ENCODE measurements around the gene EEA1. TPM values are rescaled to one million over a fixed set of nuclear protein-coding genes. Genes with fewer than 3 reads are reported as not detected.

EEA1 gene
- total RNA-seq, 6 donors from 2014 or later, result 10.2 to 33.5 (median 22.8) TPM

DNA sequence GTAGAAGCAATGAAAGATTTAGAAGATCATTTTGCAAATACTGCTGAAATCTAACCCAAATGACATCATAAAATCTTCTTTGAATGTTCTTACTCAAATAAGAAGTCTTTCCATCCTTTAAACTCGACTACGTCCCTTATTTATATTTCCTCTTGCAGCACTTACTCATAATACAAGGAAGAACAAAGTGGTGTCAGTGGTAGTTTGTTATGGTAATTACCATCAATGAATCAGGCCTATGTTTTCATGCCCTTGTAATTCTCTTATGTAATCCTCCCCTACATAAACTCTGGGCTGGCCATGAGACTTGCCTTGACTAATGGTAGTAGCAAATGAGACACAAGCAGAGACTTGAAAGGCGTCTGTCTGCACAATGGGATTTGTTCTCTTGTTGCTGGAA lies 17.0 kb downstream of the EEA1 start:
- H3K4me1 ChIP-seq, result peaks cover 0 to 3% (median 0%) of the 10 kb centered on the region in 4 donors
- peak in 1 of 2 donors; percentile 53 for ATAC-seq (ENCODE audit: low FRiP score in 2 of 2)
- TF ChIP-seq, protein P1, sequence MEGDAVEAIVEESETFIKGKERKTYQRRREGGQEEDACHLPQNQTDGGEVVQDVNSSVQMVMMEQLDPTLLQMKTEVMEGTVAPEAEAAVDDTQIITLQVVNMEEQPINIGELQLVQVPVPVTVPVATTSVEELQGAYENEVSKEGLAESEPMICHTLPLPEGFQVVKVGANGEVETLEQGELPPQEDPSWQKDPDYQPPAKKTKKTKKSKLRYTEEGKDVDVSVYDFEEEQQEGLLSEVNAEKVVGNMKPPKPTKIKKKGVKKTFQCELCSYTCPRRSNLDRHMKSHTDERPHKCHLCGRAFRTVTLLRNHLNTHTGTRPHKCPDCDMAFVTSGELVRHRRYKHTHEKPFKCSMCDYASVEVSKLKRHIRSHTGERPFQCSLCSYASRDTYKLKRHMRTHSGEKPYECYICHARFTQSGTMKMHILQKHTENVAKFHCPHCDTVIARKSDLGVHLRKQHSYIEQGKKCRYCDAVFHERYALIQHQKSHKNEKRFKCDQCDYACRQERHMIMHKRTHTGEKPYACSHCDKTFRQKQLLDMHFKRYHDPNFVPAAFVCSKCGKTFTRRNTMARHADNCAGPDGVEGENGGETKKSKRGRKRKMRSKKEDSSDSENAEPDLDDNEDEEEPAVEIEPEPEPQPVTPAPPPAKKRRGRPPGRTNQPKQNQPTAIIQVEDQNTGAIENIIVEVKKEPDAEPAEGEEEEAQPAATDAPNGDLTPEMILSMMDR (IDR thresholded peaks at IDR 0.05), result no peak
- TF ChIP-seq POLR2A (IDR thresholded peaks at IDR 0.05), result no peak
- TF ChIP-seq POLR2AphosphoS5 (IDR thresholded peaks at IDR 0.05), result no peak
- no peak for TF ChIP-seq EP300 (IDR thresholded peaks at IDR 0.05)
- H3K27me3 ChIP-seq, result no peaks in the 10 kb centered on the region
- H3K27ac ChIP-seq, result no peak overlapping the region
- no peaks in the 10 kb centered on the region for H3K36me3 ChIP-seq
- no peaks in the 10 kb centered on the region for H3K9me3 ChIP-seq
- WGBS, 2 donors, result 73 to 84% methylated on average over 3 of the region's 3 CpGs
- no peak overlapping the region for H3K4me3 ChIP-seq
- DNase-seq, result no peak

DNA sequence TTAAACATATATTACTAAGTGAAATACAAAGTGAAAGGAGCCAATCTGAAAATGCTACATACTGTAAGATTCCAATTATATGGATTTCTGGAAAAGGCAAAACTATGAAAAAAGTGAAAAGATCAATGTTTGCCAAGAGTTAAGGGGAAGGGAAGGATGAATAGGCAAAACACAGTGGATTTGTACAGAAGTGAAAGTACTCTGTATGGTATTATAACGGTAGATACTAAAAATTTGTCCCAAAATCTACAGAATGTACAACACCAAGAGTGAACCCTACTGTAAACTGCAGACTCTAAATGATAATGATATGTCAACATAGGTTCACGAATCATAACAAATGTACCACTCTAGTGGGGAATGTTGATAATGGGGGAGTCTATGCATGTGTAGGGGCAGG lies 17.8 kb downstream of the EEA1 start:
- no peak for DNase-seq
- WGBS, 2 donors, result 74 to 78% methylated on average over 2 of the region's 2 CpGs
- H3K4me3 ChIP-seq, result no peak overlapping the region
- TF ChIP-seq, protein P1 (IDR thresholded peaks at IDR 0.05), result no peak
- no peak for TF ChIP-seq POLR2A (IDR thresholded peaks at IDR 0.05)
- no peak for TF ChIP-seq EP300 (IDR thresholded peaks at IDR 0.05)
- TF ChIP-seq POLR2AphosphoS5 (IDR thresholded peaks at IDR 0.05), result no peak
- peak in 1 of 2 donors; percentile 42 for ATAC-seq (ENCODE audit: low FRiP score in 2 of 2)
- H3K9me3 ChIP-seq, result no peaks in the 10 kb centered on the region
- no peaks in the 10 kb centered on the region for H3K36me3 ChIP-seq
- peak overlapping the region in 1 of 4 donors; percentile 52 for H3K27ac ChIP-seq
- H3K4me1 ChIP-seq, result peaks cover 0 to 3% (median under 1%) of the 10 kb centered on the region in 4 donors
- no peaks in the 10 kb centered on the region for H3K27me3 ChIP-seq

DNA sequence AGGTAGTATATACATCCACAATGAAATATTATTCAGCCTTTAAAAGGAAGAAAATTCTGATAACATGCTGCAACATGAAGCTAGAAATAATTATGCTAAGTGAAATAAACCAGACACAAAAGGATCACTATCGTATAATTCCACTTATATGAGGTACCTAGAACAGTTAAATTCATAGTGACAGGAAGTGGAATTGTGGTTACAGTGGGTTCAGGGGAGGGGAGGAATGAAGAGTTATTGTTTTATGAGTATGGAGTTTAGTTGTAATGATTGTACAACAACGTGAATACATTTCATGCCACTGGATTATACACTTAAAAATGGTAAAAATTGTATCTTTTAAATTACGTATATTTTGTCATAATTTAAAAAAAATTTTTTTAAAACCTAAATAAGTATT lies 21.0 kb downstream of the EEA1 start:
- H3K36me3 ChIP-seq, result no peaks in the 10 kb centered on the region
- no peaks in the 10 kb centered on the region for H3K27me3 ChIP-seq
- no peak for ATAC-seq (ENCODE audit: low FRiP score in 2 of 2)
- no peaks in the 10 kb centered on the region for H3K9me3 ChIP-seq
- no peak overlapping the region for H3K27ac ChIP-seq
- H3K4me3 ChIP-seq, result no peak overlapping the region
- peaks cover 0 to 16% (median 9%) of the 10 kb centered on the region in 4 donors for H3K4me1 ChIP-seq
- 68 to 73% methylated on average over 3 of the region's 3 CpGs for WGBS, 2 donors
- DNase-seq, result no peak
- TF ChIP-seq EP300 (IDR thresholded peaks at IDR 0.05) (no peak), POLR2A (IDR thresholded peaks at IDR 0.05) (no peak), POLR2AphosphoS5 (IDR thresholded peaks at IDR 0.05) (no peak)
- TF ChIP-seq, protein P1 (IDR thresholded peaks at IDR 0.05), result no peak

GRCh38 chr12:92905811-92906554 lies 23.1 kb downstream of the EEA1 start:
- TF ChIP-seq POLR2A (IDR thresholded peaks at IDR 0.05) (no peak), EP300 (IDR thresholded peaks at IDR 0.05) (no peak), POLR2AphosphoS5 (IDR thresholded peaks at IDR 0.05) (no peak)
- TF ChIP-seq, protein P1 (IDR thresholded peaks at IDR 0.05), result no peak
- DNase-seq (no peak), ATAC-seq (ENCODE audit: low FRiP score in 2 of 2) (no peak)
- Histone ChIP-seq H3K4me1 (peaks cover 0 to 16% (median 9%) of the 10 kb centered on the region in 4 donors), H3K36me3 (no peaks in the 10 kb centered on the region), H3K27me3 (no peaks in the 10 kb centered on the region), H3K27ac (no peak overlapping the region), H3K4me3 (no peak overlapping the region), H3K9me3 (no peaks in the 10 kb centered on the region)
- WGBS, 2 donors, result 71 to 79% methylated on average over 7 of the region's 7 CpGs
